ENCODE measurements around the gene RASL11B.

The RASL11B gene

GRCh38 chr4:52877036-52877435 is 14.9 kb downstream of the RASL11B start:
- peak; percentile 3 to 66 for DNase-seq

- DNase-seq = no peak
Measured at GRCh38 chr4:52877694-52878093, 15.6 kb downstream of the RASL11B start.

DNA sequence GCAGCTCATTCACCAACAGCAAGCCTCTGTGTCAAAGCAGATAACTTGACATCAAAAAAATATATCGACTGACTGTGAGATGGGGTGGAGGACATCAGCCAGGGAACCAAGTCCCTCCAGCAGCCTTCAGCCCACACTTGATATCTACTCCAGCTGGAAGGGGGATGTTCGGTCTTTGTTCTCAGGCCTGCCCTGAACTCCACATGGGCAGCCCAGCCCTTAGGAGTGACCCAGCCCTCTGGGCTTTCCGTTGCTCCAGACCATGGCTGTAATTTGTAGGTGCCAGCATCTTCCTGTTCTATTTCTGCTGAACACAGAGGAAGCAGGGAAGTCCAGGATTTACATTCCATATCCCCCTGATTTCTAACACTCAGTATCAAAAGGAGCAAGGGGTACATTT is 17.4 kb downstream of the RASL11B start:
- DNase-seq = no peak

DNA sequence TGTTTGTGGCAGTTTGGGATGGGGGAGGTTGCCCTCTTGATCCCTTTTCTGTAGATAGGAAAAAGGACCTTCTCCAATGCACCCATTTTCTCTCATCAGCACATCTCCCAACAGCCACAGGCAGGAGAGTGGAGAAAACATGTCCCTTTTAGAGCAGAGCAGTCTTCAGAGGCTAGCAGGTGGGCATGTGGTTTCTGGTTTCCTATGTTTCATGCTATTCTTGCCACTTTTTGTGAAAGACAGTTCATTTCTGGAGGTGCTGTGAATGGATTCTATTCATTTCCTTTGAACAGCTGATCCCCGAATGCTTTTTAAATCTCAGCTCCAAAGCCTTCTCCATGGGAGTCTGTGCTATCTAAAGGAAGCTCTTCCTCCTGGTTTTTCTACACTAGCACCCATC is 18.9 kb downstream of the RASL11B start:
- DNase-seq = no peak

- DNase-seq = no peak
Measured at GRCh38 chr4:52883183-52883621, 21.1 kb downstream of the RASL11B start.

- no peak for DNase-seq
Measured at GRCh38 chr4:52883707-52884669, 21.9 kb downstream of the RASL11B start.

DNA sequence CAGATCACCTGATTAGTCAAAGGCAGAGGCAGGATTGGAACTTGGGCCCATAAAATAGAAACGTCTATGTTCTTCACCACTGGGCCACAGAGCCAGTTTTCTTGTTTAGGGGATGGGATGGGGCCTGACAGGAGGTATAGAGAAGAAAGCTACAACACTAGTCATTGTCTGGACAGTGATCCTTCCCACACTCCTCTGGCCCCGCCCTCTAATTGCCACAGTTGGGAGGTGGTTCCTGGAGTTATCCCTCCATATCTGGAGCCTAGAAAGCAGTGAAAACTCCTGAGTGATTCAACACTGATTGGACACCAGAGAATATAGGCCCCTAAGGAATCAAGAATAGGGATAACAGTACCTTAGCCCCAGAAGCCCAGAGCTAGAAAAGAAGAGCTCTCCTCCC is 22.9 kb downstream of the RASL11B start:
- DNase-seq = no peak

DNA sequence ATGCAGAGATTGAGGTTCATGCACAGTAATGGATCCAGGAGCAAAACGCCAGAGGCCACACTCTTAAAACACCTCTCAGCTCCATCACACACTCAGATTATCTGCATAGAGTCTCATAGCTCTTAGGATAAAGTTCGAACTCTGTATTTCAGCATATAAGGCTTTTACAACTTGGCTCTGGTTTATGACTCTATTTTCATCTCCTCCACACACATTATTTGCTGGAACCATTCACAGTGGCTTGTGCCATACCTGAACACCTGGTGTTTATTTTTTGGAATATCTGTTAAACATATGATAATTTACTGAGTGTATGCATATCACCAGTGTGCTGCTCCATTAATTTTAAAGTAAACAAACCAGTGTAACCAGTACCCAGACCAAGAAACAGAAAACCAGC is 27.2 kb downstream of the RASL11B start:
- DNase-seq = peak; percentile 87 to 89

GRCh38 chr4:52889778-52890520 is 27.8 kb downstream of the RASL11B start:
- peak in 1 of 2 experiments; percentile 42 for DNase-seq

GRCh38 chr4:52890521-52890791 is 28.3 kb downstream of the RASL11B start:
- no peak for DNase-seq

GRCh38 chr4:52891743-52892142 is 29.6 kb downstream of the RASL11B start:
- no peak for DNase-seq

DNA sequence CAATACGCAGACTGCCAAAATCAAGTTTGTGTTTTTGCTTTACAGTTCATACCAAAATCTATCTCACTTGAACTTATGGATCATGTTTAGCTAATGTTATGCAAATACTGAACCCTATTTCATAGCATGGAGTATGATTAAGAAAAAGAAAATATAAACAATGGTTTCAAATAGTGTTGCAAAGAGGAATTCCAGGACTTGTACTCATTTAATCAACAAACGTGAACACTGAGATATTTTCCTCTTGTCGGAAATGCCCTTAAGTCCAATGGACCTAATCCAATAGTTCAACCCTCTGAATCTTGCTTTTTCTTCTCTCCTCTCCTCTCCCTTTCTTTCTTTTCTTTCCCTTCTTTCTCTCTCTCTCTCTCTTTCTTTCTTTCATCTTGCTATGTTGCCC is 30.8 kb downstream of the RASL11B start:
- DNase-seq = no peak

DNA sequence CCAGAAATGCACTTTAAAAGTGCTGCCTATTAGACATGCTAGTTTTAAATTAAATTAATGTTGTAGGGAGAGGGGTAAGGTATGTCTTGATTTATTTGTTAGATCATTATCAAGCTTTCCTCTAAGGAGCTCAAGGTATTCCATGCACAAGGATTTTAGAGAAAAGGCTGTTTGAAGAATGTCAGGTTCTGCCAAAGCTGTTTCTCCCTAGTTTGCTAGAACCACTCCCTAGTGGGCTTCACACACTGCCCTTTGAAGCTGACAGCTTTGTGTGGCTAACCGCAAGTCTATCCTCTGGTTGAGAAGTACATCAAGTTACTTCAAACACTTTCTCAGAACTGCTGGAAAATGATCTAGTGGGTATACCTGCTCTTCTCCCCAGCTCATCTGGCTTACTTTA is 32.3 kb downstream of the RASL11B start:
- DNase-seq = no peak

GRCh38 chr4:52903273-52903672 is 41.2 kb downstream of the RASL11B start:
- DNase-seq = no peak

GRCh38 chr4:52904421-52904820 is 42.3 kb downstream of the RASL11B start:
- DNase-seq = no peak

- no peak for DNase-seq
Measured at GRCh38 chr4:52907510-52907909, 45.4 kb downstream of the RASL11B start.

GRCh38 chr4:52910115-52910514 is 48.0 kb downstream of the RASL11B start:
- no peak for DNase-seq

- peak; percentile 62 to 84 for DNase-seq
Measured at GRCh38 chr4:52911684-52912294, 49.7 kb downstream of the RASL11B start.

DNA sequence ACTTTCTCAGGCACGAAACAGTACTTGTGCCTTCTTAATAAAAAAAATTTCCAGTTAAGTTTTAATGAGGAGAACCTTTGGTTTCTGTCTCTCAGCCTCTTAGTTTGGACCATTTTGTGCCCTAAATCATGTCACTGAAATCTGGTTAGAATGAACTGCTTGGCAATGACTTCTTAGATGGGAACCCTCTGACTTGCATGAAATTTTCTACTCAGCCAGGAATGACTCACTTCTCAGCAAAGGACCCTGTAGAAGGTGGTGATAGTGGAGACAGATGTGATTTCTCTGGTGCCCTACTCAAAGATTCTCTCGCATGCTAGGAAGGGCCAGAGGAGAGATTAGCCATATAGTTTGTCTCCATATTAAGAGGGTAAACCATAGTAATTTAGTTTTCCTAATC is 50.5 kb downstream of the RASL11B start:
- no peak for DNase-seq

DNA sequence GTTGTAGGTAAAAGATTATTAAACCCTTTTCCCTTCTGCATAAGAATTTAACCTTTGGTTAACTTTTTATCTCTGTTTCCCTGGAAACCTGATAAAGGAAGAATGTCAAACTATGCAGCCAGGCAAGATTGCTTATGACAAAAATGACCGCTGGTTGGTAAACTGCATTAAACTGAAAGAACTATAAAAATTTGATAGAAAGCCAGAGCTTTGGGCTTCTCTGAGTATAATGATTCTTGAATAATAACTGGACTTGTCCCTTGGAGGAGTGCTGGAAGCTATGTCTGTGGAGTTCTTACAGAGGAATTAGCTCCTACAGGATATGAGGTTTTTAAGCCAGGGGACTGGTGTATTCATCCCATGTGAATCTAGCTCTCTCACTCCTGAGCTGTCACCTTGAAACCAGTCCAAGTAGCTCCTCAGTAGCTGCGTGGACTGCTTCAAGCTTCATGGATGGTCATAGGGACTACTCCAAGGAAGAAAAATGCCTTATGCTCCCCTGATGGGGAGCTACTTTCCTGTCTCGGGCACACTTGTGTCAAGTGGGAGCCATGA is 52.0 kb downstream of the RASL11B start:
- DNase-seq = no peak

DNA sequence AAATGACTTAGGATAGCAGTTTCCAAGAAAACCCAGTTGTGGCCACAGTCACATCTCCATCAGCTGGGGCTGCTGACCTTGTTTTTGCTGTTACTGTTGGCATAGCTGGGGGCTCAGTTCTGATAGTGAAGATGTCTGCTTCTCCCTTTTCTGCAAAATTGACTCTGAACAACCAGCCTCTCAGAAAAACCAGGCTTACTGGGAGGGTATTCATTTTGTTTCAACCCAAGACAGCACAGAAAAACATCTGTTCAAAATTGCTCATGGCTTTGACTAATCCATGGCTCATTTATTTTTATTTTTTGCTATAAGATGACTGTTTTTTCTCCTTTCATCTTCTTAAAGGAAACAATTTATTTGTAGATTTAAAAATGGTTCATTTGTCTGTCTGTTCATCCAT is 53.1 kb downstream of the RASL11B start:
- DNase-seq = no peak

DNA sequence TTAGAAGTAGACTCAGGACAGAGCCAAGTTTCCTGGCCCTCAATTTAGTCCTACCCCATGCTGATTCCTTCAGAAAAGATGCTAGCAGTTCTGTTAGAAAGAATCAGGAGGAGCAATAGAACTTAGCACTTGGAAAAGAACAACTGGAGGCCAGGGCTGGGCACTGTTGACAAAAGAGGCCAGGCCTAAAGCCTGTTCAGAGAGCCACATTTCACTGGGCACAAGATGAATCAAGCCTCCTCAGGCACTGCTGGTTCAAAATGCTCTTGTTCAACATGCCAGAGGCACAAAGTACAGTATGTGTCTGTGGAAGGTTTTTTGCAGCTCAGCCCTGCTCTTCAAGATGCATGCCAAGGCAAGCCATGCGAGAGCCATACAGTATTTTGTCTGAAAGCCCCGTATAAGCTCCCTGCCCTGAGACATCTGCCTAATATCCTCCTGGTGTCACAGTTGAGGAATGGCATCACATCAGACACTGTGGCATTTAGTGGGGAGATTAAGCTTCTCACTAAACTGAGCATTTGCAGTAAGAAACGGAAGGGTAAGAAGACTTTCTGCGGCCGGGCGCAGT is 53.7 kb downstream of the RASL11B start:
- no peak for DNase-seq
